Gastrocnemius medialis (tissue), 4 donors: ENCODE measurements around the gene FOS.
"Not testable (repeated sequence)": the region's sequence is repeated elsewhere in the genome, so short reads cannot be mapped to it uniquely, and the experiment has no call there.

ENCODE experiments used
- CTCF ChIP-seq, 5 experiments: fragments of 450-650 bp in 3 of 5; fragments of 200-600 bp in 2 of 5; sonication (generic) in 2 of 5; IDR thresholded peaks in 4 of 5; conservative IDR thresholded peaks in 1 of 5; 1 replicate in 4 of 5; 2 replicates in 1 of 5; pipeline ENCODE4 v1.5.1; 2016 to 2019; ENCODE audit warnings: antibody characterized with exemption in 5 of 5, mild to moderate bottlenecking in 3 of 5, moderate library complexity in 3 of 5
- POLR2A ChIP-seq, 2 donors: fragments of 450-650 bp; IDR thresholded peaks; one replicate each; pipeline ENCODE4 v1.6.1; 2017; ENCODE audit warnings: antibody characterized with exemption in 2 of 2, mild to moderate bottlenecking in 2 of 2, moderate library complexity in 2 of 2

GRCh38 chr14:75282555-75283161 lies 4.0 kb downstream of the FOS start:
- not testable (repeated sequence) for TF ChIP-seq CTCF (IDR thresholded peaks at IDR 0.05 in 4 of 5, conservative IDR thresholded peaks at IDR 0.05 in 1 of 5); POLR2A (IDR thresholded peaks at IDR 0.05)
